Esophagus muscularis mucosa (tissue), 4 donors: ENCODE data around the gene PRPSAP1. TPM values are rescaled to one million over a fixed set of nuclear protein-coding genes. Genes with fewer than 3 reads are reported as not detected.
A peak's percentile ranks its signal among the peaks of the same experiment; 100 is the strongest.

Experiments used
- DNase-seq: peaks from one replicate; pipeline ENCODE4 v3.0.0-alpha.2; 2017; ENCODE audit errors: extremely low spot score
- H3K27ac ChIP-seq, 4 donors: fragments of 200-600 bp; sonication (generic); replicated peaks in 1 of 4; 1 replicate in 3 of 4; 2 replicates in 1 of 4; pipeline ENCODE4 v1.5.1; 2016 to 2019; ENCODE audit warnings: mild to moderate bottlenecking in 1 of 4
- H3K27me3 ChIP-seq, 4 donors: fragments of 200-600 bp; sonication (generic); one replicate each; pipeline versions ENCODE4 v1.5.1 to v1.6.0; 2016 to 2019
- H3K36me3 ChIP-seq, 4 donors: fragments of 200-600 bp; sonication (generic); one replicate each; pipeline ENCODE4 v1.5.1; 2016 to 2019
- H3K4me1 ChIP-seq, 4 donors: fragments of 200-600 bp; sonication (generic); one replicate each; pipeline ENCODE4 v1.5.1; 2016 to 2019
- H3K4me3 ChIP-seq, 4 donors: fragments of 200-600 bp; sonication (generic); 1 replicate in 2 of 4; 2 replicates in 2 of 4; pipeline ENCODE4 v1.5.1; 2016 to 2019; ENCODE audit warnings: mild to moderate bottlenecking in 4 of 4, moderate library complexity in 1 of 4
- H3K9me3 ChIP-seq, 4 donors: fragments of 200-600 bp; sonication (generic); 1 replicate in 3 of 4; 2 replicates in 1 of 4; pipeline ENCODE4 v1.5.1; 2016 to 2019
- CTCF ChIP-seq, 3 experiments: fragments of 200-600 bp in 2 of 3; fragments of 450-650 bp in 1 of 3; sonication (generic) in 2 of 3; IDR thresholded peaks; one replicate each; pipeline ENCODE4 v1.5.1; 2017 to 2019; ENCODE audit warnings: antibody characterized with exemption in 3 of 3, mild to moderate bottlenecking in 2 of 3, moderate library complexity in 1 of 3
- EP300 ChIP-seq: sonication (generic); formaldehyde crosslinking; IDR thresholded peaks from one replicate; pipeline ENCODE4 v1.6.1; 2017; ENCODE audit warnings: antibody characterized with exemption
- POLR2A ChIP-seq: fragments of 450-650 bp; IDR thresholded peaks from one replicate; pipeline ENCODE4 v1.6.1; 2017; ENCODE audit warnings: antibody characterized with exemption, moderate library complexity, mild to moderate bottlenecking, low read depth
- POLR2AphosphoS5 ChIP-seq, 2 donors: sonication (generic); formaldehyde crosslinking; IDR thresholded peaks; one replicate each; pipeline ENCODE4 v1.6.1; 2017; ENCODE audit warnings: antibody characterized with exemption in 2 of 2
- WGBS: methylation state at CpG from one replicate; pipeline ENCODE4 v1.1.5; 2018; 5-methylcytosine and 5-hydroxymethylcytosine counted together
- intact Hi-C: fragments of 100-400 bp; cut with DNase I; formaldehyde crosslinking; loops from one replicate; pipeline ENCODE4 v1.15.1; 2023
- total RNA-seq, 4 donors: library from RNA; depleted of rRNA; stranded (reverse); fragments of >200 nt; gene quantifications; one replicate each; pipeline versions ENCODE4 v1.1.0 to v1.2.1, GENCODE V29; 2016

Gene PRPSAP1
- total RNA-seq, 4 donors from 2014 or later, result 37.3 to 71.4 (median 50.4) TPM

GRCh38 chr17:76278952-76279741 is 74.6 kb downstream of the PRPSAP1 start:
- Histone ChIP-seq H3K4me3 (no peak overlapping the region), H3K27me3 (no peaks in the 10 kb centered on the region)
- WGBS, result 60% methylated on average over 16 of the region's 28 CpGs

GRCh38 chr17:76278268-76278908 is 75.3 kb downstream of the PRPSAP1 start:
- no peak overlapping the region for H3K4me3 ChIP-seq
- no peak for TF ChIP-seq POLR2A
- no peak overlapping the region for H3K27ac ChIP-seq
- 89% methylated on average over 15 of the region's 19 CpGs for WGBS
- H3K9me3 ChIP-seq, result no peaks in the 10 kb centered on the region
- intact Hi-C loops, result loop anchor here (5.0 kb wide), 1 partner anchor 96 kb away; no protein-coding TSS in a partner anchor
- H3K4me1 ChIP-seq, result peaks cover 13 to 25% (median 18%) of the 10 kb centered on the region in 4 donors
- no peak for DNase-seq
- H3K36me3 ChIP-seq, result peaks cover 0 to 23% (median 0%) of the 10 kb centered on the region in 4 donors
- H3K27me3 ChIP-seq, result no peaks in the 10 kb centered on the region

More at GRCh38 chr17:76278952-76279741, 74.6 kb downstream of the PRPSAP1 start:
- TF ChIP-seq POLR2A (no peak), CTCF (IDR thresholded peaks at IDR 0.05) (peak; percentile 96 to 98 (median 97)), EP300 (no peak), POLR2AphosphoS5 (IDR thresholded peaks at IDR 0.05) (peak; percentile 11 to 64)
- H3K27ac ChIP-seq, result no peak overlapping the region
- H3K36me3 ChIP-seq, result peaks cover 0 to 23% (median 0%) of the 10 kb centered on the region in 4 donors
- H3K9me3 ChIP-seq, result no peaks in the 10 kb centered on the region
- DNase-seq, result peak; percentile 96
- H3K4me1 ChIP-seq, result peaks cover 8 to 18% (median 13%) of the 10 kb centered on the region in 4 donors
- intact Hi-C loops, result loop anchor here (1.0 to 5.0 kb wide), 2 partner anchors 97 to 159 kb away; no protein-coding TSS in a partner anchor

- intact Hi-C loops, result loop anchor here (5.0 kb wide), 1 partner anchor 95 kb away; no protein-coding TSS in a partner anchor
- H3K27me3 ChIP-seq, result no peaks in the 10 kb centered on the region
- DNase-seq, result no peak
- TF ChIP-seq CTCF (IDR thresholded peaks at IDR 0.05) (no peak), POLR2A (no peak), POLR2AphosphoS5 (IDR thresholded peaks at IDR 0.05) (no peak), EP300 (no peak)
- H3K9me3 ChIP-seq, result no peaks in the 10 kb centered on the region
- peaks cover 0 to 23% (median 0%) of the 10 kb centered on the region in 4 donors for H3K36me3 ChIP-seq
- no peak overlapping the region for H3K27ac ChIP-seq
- H3K4me3 ChIP-seq, result no peak overlapping the region
- WGBS, result 91% methylated on average over 25 of the region's 31 CpGs
- peaks cover 13 to 32% (median 24%) of the 10 kb centered on the region in 4 donors for H3K4me1 ChIP-seq
Observed at GRCh38 chr17:76277300-76278267, 76.1 kb downstream of the PRPSAP1 start.

- DNase-seq, result no peak
- TF ChIP-seq POLR2A (no peak), CTCF (IDR thresholded peaks at IDR 0.05) (no peak), EP300 (no peak), POLR2AphosphoS5 (IDR thresholded peaks at IDR 0.05) (no peak)
- H3K27ac ChIP-seq, result peak overlapping the region in 1 of 4 donors; percentile 14
- peaks cover 16 to 41% (median 33%) of the 10 kb centered on the region in 4 donors for H3K4me1 ChIP-seq
- intact Hi-C loops, result loop anchor here (5.0 kb wide), 1 partner anchor 94 kb away; no protein-coding TSS in a partner anchor
- H3K4me3 ChIP-seq, result no peak overlapping the region
- WGBS, result 87% methylated on average over 16 of the region's 19 CpGs
- peaks cover 0 to 23% (median 0%) of the 10 kb centered on the region in 4 donors for H3K36me3 ChIP-seq
- no peaks in the 10 kb centered on the region for H3K27me3 ChIP-seq
- H3K9me3 ChIP-seq, result no peaks in the 10 kb centered on the region
Observed at GRCh38 chr17:76276461-76277299, 77.0 kb downstream of the PRPSAP1 start.
